COLO668 (cell line): ENCODE data around the gene ATF6.
"Not testable (repeated sequence)": the region's sequence is repeated elsewhere in the genome, so short reads cannot be mapped to it uniquely, and the experiment has no call there.

Experiments
- DNase-seq: peaks from one replicate; lab custom pipeline; 2025; ENCODE audit not compliant: unreplicated experiment; lab: John Stamatoyannopoulos, UW

Gene ATF6

GRCh38 chr1:161778522-161778921 lies 12.4 kb downstream of the ATF6 start:
- no peak for DNase-seq

DNA sequence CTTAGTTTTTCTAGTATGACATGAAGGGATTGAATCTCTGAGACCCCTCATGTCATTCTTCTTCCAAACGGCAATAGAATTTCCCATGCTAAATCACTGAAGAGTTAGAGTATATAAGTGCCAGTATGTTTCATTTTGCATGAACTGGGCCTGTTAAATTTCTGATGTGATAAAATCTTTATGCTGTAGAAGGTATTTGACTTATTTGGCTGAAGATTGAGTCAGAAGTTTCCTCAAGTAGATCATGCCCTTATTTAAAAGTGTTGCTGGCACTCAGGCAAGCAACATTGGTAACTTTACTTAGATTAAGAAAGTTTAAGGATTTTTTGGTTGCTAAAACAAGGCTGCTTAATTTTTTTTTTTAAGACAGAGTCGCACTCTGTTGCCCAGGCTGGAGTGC lies 13.3 kb downstream of the ATF6 start:
- no peak for DNase-seq

- DNase-seq, result no peak
These were observed 15.9 kb downstream of the ATF6 start for GRCh38 chr1:161781995-161782394.

- DNase-seq, result no peak
These were observed 16.8 kb downstream of the ATF6 start for GRCh38 chr1:161782886-161783285.

GRCh38 chr1:161784968-161785367 lies 18.8 kb downstream of the ATF6 start:
- DNase-seq, result no peak

DNA sequence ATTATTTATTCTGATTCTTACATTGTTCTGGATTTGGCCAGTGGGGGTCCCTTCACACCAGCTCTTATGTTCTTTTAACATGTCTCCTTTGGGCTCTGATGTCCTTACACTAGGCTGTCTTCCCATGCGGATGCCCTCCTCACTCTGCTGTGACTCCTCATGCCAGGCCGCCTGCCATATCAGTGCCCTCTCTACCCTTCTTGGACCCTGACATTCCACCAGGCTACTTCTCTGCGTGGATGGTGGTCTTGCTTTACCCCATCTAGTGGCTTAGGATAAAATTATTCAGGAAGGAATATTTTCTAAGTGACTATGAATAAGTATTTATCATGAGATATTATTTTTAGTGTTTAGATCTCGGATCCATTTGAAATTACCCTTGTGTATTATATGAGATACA lies 21.2 kb downstream of the ATF6 start:
- DNase-seq, result no peak

- DNase-seq, result no peak
These were observed 24.6 kb downstream of the ATF6 start for GRCh38 chr1:161790587-161791317.

DNA sequence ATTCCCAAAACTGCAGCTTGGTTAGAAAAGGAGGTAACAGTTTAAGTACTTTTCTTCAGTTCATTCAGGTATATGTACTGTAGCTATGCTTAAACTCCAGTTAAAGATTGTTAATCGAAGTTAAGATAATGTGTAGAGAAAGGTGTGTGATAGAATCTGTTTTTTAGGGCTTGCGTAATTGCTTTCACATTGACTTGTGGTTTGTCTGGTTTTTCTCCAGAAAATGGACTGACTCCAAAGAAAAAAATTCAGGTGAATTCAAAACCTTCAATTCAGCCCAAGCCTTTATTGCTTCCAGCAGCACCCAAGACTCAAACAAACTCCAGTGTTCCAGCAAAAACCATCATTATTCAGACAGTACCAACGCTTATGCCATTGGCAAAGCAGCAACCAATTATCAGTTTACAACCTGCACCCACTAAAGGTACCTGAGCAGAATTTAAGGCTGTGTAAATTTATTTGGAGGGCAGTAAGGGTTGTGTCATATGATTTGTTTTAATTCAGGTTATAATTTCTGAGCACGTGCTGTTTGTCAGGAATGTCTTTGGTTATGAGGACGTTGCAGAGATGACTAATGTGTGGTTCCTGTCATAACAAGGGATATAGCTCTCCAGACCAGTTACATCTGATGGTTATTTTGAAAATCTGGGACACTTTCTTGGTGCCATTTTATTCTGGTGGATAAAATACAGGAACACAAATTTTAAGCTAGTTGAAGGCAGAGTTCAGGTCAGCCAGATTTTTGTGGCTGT lies 26.0 kb downstream of the ATF6 start:
- DNase-seq, result no peak

DNA sequence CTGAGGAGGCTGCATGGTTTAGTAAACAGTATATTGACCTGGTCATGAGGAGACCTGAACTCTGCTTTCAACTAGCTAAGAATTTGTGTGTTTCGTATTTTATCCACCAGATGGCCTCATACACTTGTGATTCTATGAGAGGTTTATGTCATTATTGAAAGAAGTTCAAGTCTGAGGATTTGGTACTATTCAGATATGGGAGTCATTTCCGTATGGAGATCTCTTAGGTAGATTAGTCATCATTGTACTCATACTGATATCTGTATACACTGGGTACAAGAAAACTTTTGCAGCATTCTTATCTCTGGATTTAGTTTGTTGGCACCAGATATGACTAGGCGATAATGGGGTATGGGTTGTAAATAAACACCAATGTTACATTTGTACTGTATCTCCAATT lies 26.6 kb downstream of the ATF6 start:
- no peak for DNase-seq

DNA sequence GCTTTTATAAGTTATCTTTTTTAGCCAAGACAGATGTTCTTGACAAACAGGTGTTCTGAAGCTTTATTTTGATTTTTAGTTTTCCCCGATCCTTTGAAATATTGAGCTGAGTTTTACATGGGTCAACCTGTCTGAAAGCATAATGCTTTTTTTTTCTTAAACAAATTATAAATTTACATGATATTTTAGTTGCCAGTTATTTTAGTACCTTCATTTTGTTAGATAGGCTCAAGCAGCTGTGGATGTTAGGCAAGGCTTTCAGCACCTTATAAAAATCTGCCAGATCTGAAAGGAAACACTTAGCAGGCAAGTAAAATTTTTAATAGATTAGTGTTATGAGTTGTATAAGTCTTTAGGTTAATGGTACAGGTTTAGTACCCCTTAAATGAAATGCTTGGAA lies 33.7 kb downstream of the ATF6 start:
- DNase-seq, result no peak

- DNase-seq, result no peak
These were observed 35.8 kb downstream of the ATF6 start for GRCh38 chr1:161801955-161802354.

GRCh38 chr1:161803181-161803580 lies 37.1 kb downstream of the ATF6 start:
- DNase-seq, result no peak

- DNase-seq, result no peak
These were observed 39.5 kb downstream of the ATF6 start for GRCh38 chr1:161805399-161806197.

DNA sequence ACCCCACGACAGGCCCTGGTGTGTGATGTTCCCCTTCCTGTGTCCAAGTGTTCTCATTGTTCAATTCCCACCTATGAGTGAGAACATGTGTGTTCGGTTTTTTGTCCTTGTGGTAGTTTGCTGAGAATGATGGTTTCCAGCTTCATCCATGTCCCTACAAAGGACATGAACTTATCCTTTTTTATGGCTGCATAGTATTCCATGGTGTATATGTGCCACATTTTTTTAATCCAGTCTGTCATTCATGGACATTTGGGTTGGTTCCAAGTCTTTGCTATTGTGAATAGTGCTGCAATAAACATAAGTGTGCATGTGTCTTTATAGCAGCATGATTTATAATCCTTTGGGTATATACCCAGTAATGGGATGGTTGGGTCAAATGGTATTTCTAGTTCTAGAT lies 43.1 kb downstream of the ATF6 start:
- DNase-seq, result not testable (repeated sequence)

DNA sequence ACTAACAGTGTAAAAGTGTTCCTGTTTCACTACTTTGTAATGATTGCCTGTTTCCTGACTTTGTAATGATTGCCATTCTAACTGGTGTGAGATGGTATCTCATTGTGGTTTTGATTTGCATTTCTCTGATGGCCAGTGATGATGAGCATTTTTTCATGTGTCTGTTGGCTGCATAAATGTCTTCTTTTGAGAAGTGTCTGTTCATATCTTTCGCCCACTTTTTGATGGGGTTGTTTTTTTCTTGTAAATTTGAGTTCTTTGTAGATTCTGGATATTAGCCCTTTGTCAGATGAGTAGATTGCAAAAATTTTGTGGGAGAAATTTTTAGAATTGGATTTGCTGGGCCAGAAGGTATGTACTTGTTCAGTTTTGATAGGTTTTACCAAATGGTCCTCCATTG lies 43.5 kb downstream of the ATF6 start:
- DNase-seq, result not testable (repeated sequence)

- DNase-seq, result no peak
These were observed 44.7 kb downstream of the ATF6 start for GRCh38 chr1:161810780-161811179.

DNA sequence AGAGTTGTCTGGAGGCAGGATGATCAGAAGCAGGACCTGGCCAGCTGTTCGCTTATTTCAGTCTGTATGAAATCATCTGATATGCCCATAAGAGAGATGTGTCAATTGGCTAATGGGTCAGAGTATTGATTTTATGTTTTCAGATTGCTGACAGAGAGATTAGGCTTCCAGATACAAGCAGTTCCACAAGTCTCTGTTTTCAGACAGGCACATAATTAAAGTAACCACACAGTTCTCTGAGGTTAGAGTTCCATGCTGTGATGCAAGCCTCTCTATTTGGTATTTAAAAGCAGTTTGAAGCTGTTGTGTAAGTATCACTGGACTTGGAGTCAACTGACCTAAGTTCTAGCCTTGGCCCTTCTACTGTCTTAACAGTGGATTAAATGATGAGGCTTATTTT lies 50.1 kb downstream of the ATF6 start:
- no peak for DNase-seq

GRCh38 chr1:161817176-161817730 lies 51.1 kb downstream of the ATF6 start:
- DNase-seq, result no peak

GRCh38 chr1:161820914-161821313 lies 54.8 kb downstream of the ATF6 start:
- no peak for DNase-seq

DNA sequence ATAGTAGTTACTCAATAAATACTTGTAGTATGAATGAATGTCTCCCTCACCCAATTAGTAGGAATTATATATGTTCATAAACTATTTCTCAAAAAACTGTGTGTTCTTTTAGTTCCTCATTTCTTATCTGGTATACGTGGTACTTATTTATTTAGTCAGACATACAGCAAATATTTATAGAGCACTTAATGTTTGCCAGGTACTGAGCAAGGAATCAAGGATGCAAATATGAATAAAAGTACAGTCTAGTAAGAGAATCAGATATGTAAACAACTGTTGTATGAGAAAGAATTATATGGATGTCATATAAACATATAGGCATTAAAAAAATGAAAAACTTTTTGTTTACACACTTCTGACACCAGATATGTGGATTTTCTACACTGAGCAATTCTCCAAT lies 58.5 kb downstream of the ATF6 start:
- DNase-seq, result no peak

DNA sequence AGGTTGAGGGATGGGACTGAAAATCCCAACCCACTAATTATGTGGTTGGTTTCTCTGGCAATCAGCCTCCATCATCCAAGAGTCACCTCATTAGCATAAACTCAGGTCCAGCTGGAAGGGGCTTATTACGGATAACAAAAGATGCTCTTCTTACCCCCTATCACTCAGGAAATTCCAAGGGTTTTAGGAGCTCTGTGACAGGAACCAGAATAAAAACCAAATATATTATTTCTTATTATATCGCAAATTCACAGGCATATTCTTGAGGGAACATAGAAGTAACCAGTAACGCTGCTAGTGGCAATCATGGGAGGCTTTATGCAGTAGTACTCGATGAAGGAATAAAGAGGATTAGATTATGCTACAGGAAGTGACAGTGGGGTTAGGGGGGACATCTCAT lies 59.7 kb downstream of the ATF6 start:
- DNase-seq, result no peak

GRCh38 chr1:161826478-161826877 lies 60.4 kb downstream of the ATF6 start:
- DNase-seq, result no peak
